HG03521 (cell line): ENCODE measurements around the gene PIGU.
"Not testable (repeated sequence)": the region's sequence is repeated elsewhere in the genome, so short reads cannot be mapped to it uniquely, and the experiment has no call there.

ENCODE experiments used
- ATAC-seq: cut with Tn5 transposase; IDR thresholded peaks from one replicate; pipeline ENCODE4 v1.9.1; 2021; ENCODE audit warnings: mild to moderate bottlenecking, moderate library complexity; ENCODE audit not compliant: unreplicated experiment

The PIGU gene

GRCh38 chr20:34663213-34663943, 13.5 kb downstream of the PIGU start:
- no peak for ATAC-seq

GRCh38 chr20:34661811-34662210, 15.1 kb downstream of the PIGU start:
- ATAC-seq = not testable (repeated sequence)

GRCh38 chr20:34658654-34659053, 18.2 kb downstream of the PIGU start:
- not testable (repeated sequence) for ATAC-seq

GRCh38 chr20:34654207-34654744, 22.6 kb downstream of the PIGU start:
- no peak for ATAC-seq

- no peak for ATAC-seq
These were observed 25.7 kb downstream of the PIGU start for GRCh38 chr20:34651200-34651599.

GRCh38 chr20:34647737-34648136, 29.2 kb downstream of the PIGU start:
- ATAC-seq = no peak

GRCh38 chr20:34644951-34645350, 31.9 kb downstream of the PIGU start:
- ATAC-seq = no peak

- no peak for ATAC-seq
These were observed 32.5 kb downstream of the PIGU start for GRCh38 chr20:34644345-34644744.

- ATAC-seq = no peak
These were observed 33.0 kb downstream of the PIGU start for GRCh38 chr20:34643928-34644327.

- no peak for ATAC-seq
These were observed 34.9 kb downstream of the PIGU start for GRCh38 chr20:34642009-34642408.

- ATAC-seq = no peak
These were observed 37.1 kb downstream of the PIGU start for GRCh38 chr20:34639755-34640222.

- ATAC-seq = no peak
These were observed 38.4 kb downstream of the PIGU start for GRCh38 chr20:34638532-34638931.

- ATAC-seq = no peak
These were observed 38.9 kb downstream of the PIGU start for GRCh38 chr20:34638039-34638292.

GRCh38 chr20:34637245-34638038, 39.5 kb downstream of the PIGU start:
- no peak for ATAC-seq

GRCh38 chr20:34636648-34637047, 40.2 kb downstream of the PIGU start:
- no peak for ATAC-seq

- no peak for ATAC-seq
These were observed 42.5 kb downstream of the PIGU start for GRCh38 chr20:34634392-34634791.

GRCh38 chr20:34632870-34633452, 43.9 kb downstream of the PIGU start:
- no peak for ATAC-seq

- ATAC-seq = no peak
These were observed 47.0 kb downstream of the PIGU start for GRCh38 chr20:34629904-34630303.

GRCh38 chr20:34629342-34629741, 47.5 kb downstream of the PIGU start:
- ATAC-seq = no peak

GRCh38 chr20:34628026-34628425, 48.9 kb downstream of the PIGU start:
- ATAC-seq = no peak

GRCh38 chr20:34627458-34627857, 49.4 kb downstream of the PIGU start:
- ATAC-seq = no peak

GRCh38 chr20:34626992-34627391, 49.9 kb downstream of the PIGU start:
- ATAC-seq = no peak
